H1 (cell line): ENCODE data around the gene NCOA6. TPM values are rescaled to one million over a fixed set of nuclear protein-coding genes. Genes with fewer than 3 reads are reported as not detected.

Experiments
- CTCF ChIA-PET: fragments of 300-600 bp; sonication (Branson Sonifier 250); formaldehyde crosslinking; loops from one replicate; lab custom pipeline; 2021; ENCODE audit not compliant: partially characterized antibody; lab: Charles Lee
- POLR2A ChIA-PET: fragments of 300-600 bp; sonication (Branson Sonifier 250); formaldehyde crosslinking; loops from one replicate; lab custom pipeline; 2021; ENCODE audit warnings: inconsistent platforms; ENCODE audit not compliant: partially characterized antibody; lab: Charles Lee
- DNase-seq, 2 experiments: peaks; one replicate each; pipeline versions ENCODE4 v3.0.0 to v3.0.0-alpha.2; 2010 to 2022; ENCODE audit warnings: low spot score in 2 of 2, low read depth in 1 of 2, mixed read lengths in 1 of 2
- FAIRE-seq: peaks from 2 replicates; lab custom pipeline; 2011; peaks lifted over from hg19 to GRCh38; lab: Jason Lieb, UNC
- H2AFZ ChIP-seq: 2 replicates; pipeline ENCODE4 v1.8.1; 2012; ENCODE audit warnings: low read length, inconsistent platforms
- H2AK5ac ChIP-seq: 2 replicates; pipeline ENCODE4 v1.6.1; 2013; ENCODE audit warnings: low read depth, low read length
- H2BK120ac ChIP-seq: replicated peaks from 2 replicates; pipeline ENCODE3; 2013; ENCODE audit warnings: low read depth, low read length, inconsistent platforms
- H2BK12ac ChIP-seq: 2 replicates; pipeline ENCODE4 v1.6.1; 2013; ENCODE audit warnings: low read depth, low read length
- H2BK15ac ChIP-seq: 2 replicates; pipeline ENCODE4 v1.6.1; 2013; ENCODE audit warnings: low read length
- H2BK20ac ChIP-seq: 2 replicates; pipeline ENCODE4 v1.6.1; 2013; ENCODE audit warnings: low read length
- H2BK5ac ChIP-seq: 2 replicates; pipeline ENCODE4 v1.6.1; 2013; ENCODE audit warnings: low read depth, low read length
- H3K14ac ChIP-seq: 2 replicates; pipeline ENCODE4 v1.6.1; 2013; ENCODE audit warnings: inconsistent platforms; ENCODE audit not compliant: insufficient read length
- H3K18ac ChIP-seq: 2 replicates; pipeline ENCODE4 v1.6.1; 2013; ENCODE audit warnings: low read length; ENCODE audit errors: extremely low read depth
- H3K23ac ChIP-seq: 2 replicates; pipeline ENCODE4 v1.6.1; 2013; ENCODE audit warnings: inconsistent platforms; ENCODE audit not compliant: insufficient read length
- H3K23me2 ChIP-seq: 2 replicates; pipeline ENCODE4 v1.6.1; 2013; ENCODE audit warnings: low read depth, low read length
- H3K27ac ChIP-seq: 2 replicates; pipeline ENCODE4 v1.6.1; 2011; ENCODE audit warnings: low read depth, low read length, inconsistent platforms
- H3K27me3 ChIP-seq, 4 experiments: replicated peaks in 1 of 4; 1 replicate in 1 of 4; 2 replicates in 3 of 4; pipeline versions ENCODE4 v1.6.1 to v1.8.1; 2011 to 2013; ENCODE audit warnings: low read length in 3 of 4, mild to moderate bottlenecking in 3 of 4, inconsistent platforms in 2 of 4, mixed read lengths in 2 of 4, moderate library complexity in 1 of 4; ENCODE audit not compliant: control insufficient read depth in 3 of 4, insufficient read depth in 3 of 4; ENCODE audit errors: extremely low read depth in 1 of 4
- H3K36me3 ChIP-seq, 4 experiments: 2 replicates each; pipeline versions ENCODE4 v1.6.1 to v1.8.1; 2011 to 2013; ENCODE audit warnings: mild to moderate bottlenecking in 4 of 4, low read length in 3 of 4, moderate library complexity in 2 of 4, control low read depth in 1 of 4, inconsistent platforms in 1 of 4; ENCODE audit not compliant: insufficient read depth in 4 of 4, control insufficient read depth in 2 of 4
- H3K4ac ChIP-seq: replicated peaks from 2 replicates; pipeline ENCODE3; 2013; ENCODE audit warnings: low read length, low read depth, mixed read lengths, inconsistent platforms; ENCODE audit not compliant: insufficient read length
- H3K4me1 ChIP-seq, 4 experiments: replicated peaks in 1 of 4; 1 replicate in 1 of 4; 2 replicates in 3 of 4; pipeline versions ENCODE4 v1.6.1 to v1.8.1; 2011 to 2013; ENCODE audit warnings: low read length in 3 of 4, inconsistent platforms in 2 of 4, mixed read lengths in 1 of 4; ENCODE audit not compliant: insufficient read depth in 4 of 4, control insufficient read depth in 3 of 4
- H3K4me2 ChIP-seq, 2 experiments: 2 replicates each; pipeline versions ENCODE4 v1.6.1 to v1.8.1; 2011 to 2013; ENCODE audit warnings: low read depth in 2 of 2, low read length in 2 of 2, control low read depth in 1 of 2, inconsistent platforms in 1 of 2, mild to moderate bottlenecking in 1 of 2; ENCODE audit not compliant: insufficient read depth in 1 of 2
- H3K4me3 ChIP-seq, 4 experiments: fragments of 200-600, 300-600 bp in 1 of 4; sonication (generic), shearing (Covaris generic), sonication (Bioruptor Twin) in 1 of 4; 2 replicates each; pipeline versions ENCODE4 v1.5.1 to v1.8.1; 2011 to 2016; ENCODE audit warnings: low read length in 4 of 4, low read depth in 3 of 4, control low read depth in 2 of 4, inconsistent platforms in 2 of 4, mild to moderate bottlenecking in 2 of 4, mixed read lengths in 1 of 4, moderate library complexity in 1 of 4; ENCODE audit not compliant: insufficient read depth in 2 of 4; ENCODE audit errors: extremely low read depth in 1 of 4
- H3K56ac ChIP-seq: replicated peaks from 2 replicates; pipeline ENCODE3; 2013; ENCODE audit warnings: low read depth, mild to moderate bottlenecking, mixed read lengths, low read length, inconsistent platforms; ENCODE audit not compliant: insufficient read length
- H3K79me1 ChIP-seq: 2 replicates; pipeline ENCODE4 v1.6.1; 2013; ENCODE audit warnings: low read depth, low read length, control low read depth
- H3K79me2 ChIP-seq, 2 experiments: 2 replicates each; pipeline versions ENCODE4 v1.6.1 to v1.8.1; 2012 to 2013; ENCODE audit warnings: low read length in 2 of 2, mild to moderate bottlenecking in 2 of 2, inconsistent platforms in 1 of 2; ENCODE audit not compliant: insufficient read depth in 2 of 2, control insufficient read depth in 1 of 2
- H3K9ac ChIP-seq, 4 experiments: replicated peaks in 1 of 4; 1 replicate in 1 of 4; 2 replicates in 3 of 4; pipeline versions ENCODE4 v1.6.1 to v1.8.1; 2011 to 2013; ENCODE audit warnings: low read depth in 3 of 4, low read length in 3 of 4, control low read depth in 2 of 4, mild to moderate bottlenecking in 2 of 4, moderate library complexity in 2 of 4, inconsistent platforms in 1 of 4; ENCODE audit errors: extremely low read depth in 1 of 4
- H3K9me3 ChIP-seq, 2 experiments: 2 replicates each; pipeline versions ENCODE4 v1.6.1 to v1.8.1; 2012 to 2013; ENCODE audit warnings: mild to moderate bottlenecking in 2 of 2, moderate library complexity in 2 of 2, control low read depth in 1 of 2, inconsistent platforms in 1 of 2, low read depth in 1 of 2, low read length in 1 of 2, mixed read lengths in 1 of 2; ENCODE audit not compliant: insufficient read depth in 2 of 2
- H4K20me1 ChIP-seq, 2 experiments: replicated peaks in 1 of 2; 2 replicates each; pipeline versions ENCODE3 to v1.8.1; 2011 to 2013; ENCODE audit warnings: inconsistent platforms in 2 of 2, low read length in 2 of 2, mild to moderate bottlenecking in 1 of 2; ENCODE audit not compliant: insufficient read depth in 2 of 2, control insufficient read depth in 1 of 2
- H4K5ac ChIP-seq: 2 replicates; pipeline ENCODE4 v1.6.1; 2013; ENCODE audit warnings: low read length, low read depth, mixed read lengths, inconsistent platforms; ENCODE audit not compliant: insufficient read length
- H4K8ac ChIP-seq: 2 replicates; pipeline ENCODE4 v1.8.0; 2013; ENCODE audit warnings: mild to moderate bottlenecking, moderate library complexity, low read length, inconsistent platforms; ENCODE audit not compliant: insufficient read depth; ENCODE audit errors: extremely low read depth
- H4K91ac ChIP-seq: replicated peaks from 2 replicates; pipeline ENCODE3; 2013; ENCODE audit warnings: low read length, mixed read lengths, inconsistent platforms; ENCODE audit not compliant: insufficient read length
- EZH2 ChIP-seq: fragments of 200-600 bp; sonication (generic); IDR thresholded peaks from 2 replicates; pipeline ENCODE4 v1.7.1; 2012; ENCODE audit warnings: low read depth, mild to moderate bottlenecking, moderate library complexity, low read length, inconsistent platforms; ENCODE audit not compliant: severe bottlenecking
- WGBS, 2 experiments: shearing (Covaris generic) in 1 of 2; methylation state at CpG; one replicate each; pipeline versions ENCODE4 v1.1.6 to v1.1.7; 2013 to 2015; ENCODE audit warnings: low lambda C conversion rate in 2 of 2, mixed read lengths in 2 of 2, inconsistent platforms in 1 of 2, low coverage in 1 of 2, missing lambda C conversion rate in 1 of 2; ENCODE audit not compliant: insufficient replicate concordance in 2 of 2, insufficient coverage in 1 of 2, insufficient read length in 1 of 2; ENCODE audit errors: extremely low coverage in 1 of 2, missing lambda C conversion rate in 1 of 2; 5-methylcytosine and 5-hydroxymethylcytosine counted together
- polyA plus RNA-seq, 7 experiments: library from polyadenylated mRNA; depleted of rRNA in 3 of 7; stranded (reverse) in 5 of 7; unstranded in 2 of 7; fragments of >200 nt in 5 of 7; fragments of 200-250 nt in 2 of 7; gene quantifications; 1 replicate in 5 of 7; 2 replicates in 1 of 7; 4 replicates in 1 of 7; pipeline versions ENCODE4 v1.2.1 to v1.2.3, GENCODE V29; 2011 to 2013; ENCODE audit warnings: missing spikeins in 2 of 7, mixed read lengths in 2 of 7
- total RNA-seq: library from RNA; stranded (reverse); fragmentation: NEBNext Ultra II Directional; extraction: Animal tissue kit (Norgen Biotek cat#: 25700); gene quantifications from 2 replicates; pipeline ENCODE4 v1.2.1, GENCODE V29; 2021

Gene NCOA6
- total and polyA plus RNA-seq, 2 of the 8 experiments (the other 6 are each of a cell fraction or from before 2014, with no cell fraction given) = 9.0 to 9.5 TPM

DNA sequence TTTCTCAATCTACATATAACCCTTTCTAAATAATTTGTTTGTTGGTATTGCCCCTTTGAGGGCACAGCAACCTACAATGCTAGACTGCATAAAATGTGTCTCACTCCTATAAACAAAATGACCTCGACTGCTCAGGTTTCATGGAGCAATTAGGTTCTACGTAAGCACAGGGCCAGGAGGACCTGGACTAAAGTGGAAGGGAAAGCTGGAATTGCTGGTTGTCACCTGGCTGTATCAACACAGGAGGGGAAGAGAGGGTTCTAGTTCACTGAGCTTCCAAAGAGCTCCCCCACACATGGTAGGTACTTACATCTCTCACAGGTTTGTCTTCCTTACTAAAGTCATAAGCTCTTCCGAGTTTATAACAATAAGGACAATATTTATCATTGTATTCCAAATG is 51.0 kb downstream of the NCOA6 start:
- H2AK5ac ChIP-seq = no peak overlapping the region
- ChIA-PET POLR2A (no interaction called here), CTCF (interaction anchor here (0.7 to 1.2 kb wide), 2 partner anchors 238 to 502 kb away, joined by 3 read pairs; no protein-coding TSS in a partner anchor)
- no peak overlapping the region for H3K14ac ChIP-seq
- H4K91ac ChIP-seq = no peak overlapping the region
- no peak overlapping the region for H3K9ac ChIP-seq
- H3K4ac ChIP-seq = no peak overlapping the region
- no peak overlapping the region for H2BK20ac ChIP-seq
- H3K79me1 ChIP-seq = no peaks in the 10 kb centered on the region
- H3K23ac ChIP-seq = no peak overlapping the region
- H4K8ac ChIP-seq = no peak overlapping the region
- H3K79me2 ChIP-seq = no peaks in the 10 kb centered on the region
- no peak overlapping the region for H2BK15ac ChIP-seq
- no peak for DNase-seq
- H3K4me3 ChIP-seq = no peak overlapping the region
- H3K27ac ChIP-seq = no peak overlapping the region
- no peak overlapping the region for H3K18ac ChIP-seq
- no peak overlapping the region for H4K5ac ChIP-seq
- H3K23me2 ChIP-seq = no peaks in the 10 kb centered on the region
- H4K20me1 ChIP-seq = peaks cover 0 to 1% of the 10 kb centered on the region in 2 experiments
- no peak overlapping the region for H3K56ac ChIP-seq
- no peaks in the 10 kb centered on the region for H3K4me1 ChIP-seq
- H2BK5ac ChIP-seq = no peak overlapping the region
- no peak overlapping the region for H3K4me2 ChIP-seq
- H3K36me3 ChIP-seq = peaks cover 0 to 5% (median 4%) of the 10 kb centered on the region in 4 experiments; a peak in 3 of 8 replicates
- no peak for FAIRE-seq
- H2BK12ac ChIP-seq = no peak overlapping the region
- no peak for TF ChIP-seq EZH2
- H2BK120ac ChIP-seq = no peak overlapping the region
- H3K27me3 ChIP-seq = no peaks in the 10 kb centered on the region
- no peaks in the 10 kb centered on the region for H3K9me3 ChIP-seq
- 87% methylated on average over 3 of the region's 3 CpGs; no CpG with 5 or more reads in 1 of the 2 experiments for WGBS, 2 experiments
- H2AFZ ChIP-seq = no peak overlapping the region
